Mucosa of rectum (tissue), 2 donors: ENCODE results near the gene PDE6C.

Source experiments
- H3K27ac ChIP-seq, 2 donors: one replicate each; pipeline ENCODE4 v1.7.0; 2013; ENCODE audit warnings: inconsistent platforms in 2 of 2, low read depth in 2 of 2, low read length in 2 of 2
- H3K27me3 ChIP-seq, 2 donors: one replicate each; pipeline ENCODE4 v1.7.0; 2013; ENCODE audit warnings: low read length in 2 of 2; ENCODE audit not compliant: control insufficient read depth in 2 of 2, insufficient read depth in 2 of 2
- H3K36me3 ChIP-seq, 2 donors: one replicate each; pipeline ENCODE4 v1.7.0; 2013; ENCODE audit warnings: low read length in 2 of 2; ENCODE audit not compliant: control insufficient read depth in 2 of 2, insufficient read depth in 2 of 2
- H3K4me1 ChIP-seq, 2 donors: one replicate each; pipeline ENCODE4 v1.7.0; 2013; ENCODE audit warnings: low read length in 2 of 2, mild to moderate bottlenecking in 1 of 2; ENCODE audit not compliant: control insufficient read depth in 2 of 2, insufficient read depth in 2 of 2
- H3K4me3 ChIP-seq, 2 donors: one replicate each; pipeline ENCODE4 v1.7.0; 2013; ENCODE audit warnings: low read length in 2 of 2
- H3K9ac ChIP-seq, 2 donors: one replicate each; pipeline ENCODE4 v1.7.0; 2013; ENCODE audit warnings: low read length in 2 of 2, low read depth in 1 of 2, mild to moderate bottlenecking in 1 of 2
- H3K9me3 ChIP-seq, 2 donors: one replicate each; pipeline ENCODE4 v1.7.0; 2013; ENCODE audit warnings: low read length in 2 of 2; ENCODE audit not compliant: control insufficient read depth in 2 of 2
- donor health status: healthy.
- donor health status: Normal muscosa, but diverticular disease.

Gene PDE6C

DNA sequence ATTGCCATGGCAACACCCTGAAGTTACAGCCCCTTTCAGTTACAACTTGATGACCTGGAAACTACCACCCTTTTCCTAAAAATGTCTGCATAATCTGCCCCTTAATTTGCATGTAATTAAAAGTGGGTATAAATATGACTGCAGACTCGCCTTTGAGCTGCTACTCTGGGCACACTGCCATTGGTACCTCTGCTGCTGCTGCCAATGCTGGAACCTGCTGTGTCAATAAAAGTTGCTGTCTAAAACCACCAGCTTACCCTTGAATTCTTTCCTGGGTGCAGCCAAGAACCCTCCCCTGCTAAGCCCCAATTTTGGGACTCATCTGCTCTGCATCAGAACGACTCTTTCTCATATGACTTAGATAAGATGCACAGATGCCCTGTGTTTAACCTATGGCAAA lies 100.3 kb downstream of the PDE6C start:
- Histone ChIP-seq H3K27me3 (no peaks in the 10 kb centered on the region), H3K36me3 (no peaks in the 10 kb centered on the region), H3K4me3 (no peak overlapping the region), H3K9ac (no peak overlapping the region), H3K4me1 (no peaks in the 10 kb centered on the region), H3K9me3 (no peaks in the 10 kb centered on the region), H3K27ac (no peak overlapping the region)

DNA sequence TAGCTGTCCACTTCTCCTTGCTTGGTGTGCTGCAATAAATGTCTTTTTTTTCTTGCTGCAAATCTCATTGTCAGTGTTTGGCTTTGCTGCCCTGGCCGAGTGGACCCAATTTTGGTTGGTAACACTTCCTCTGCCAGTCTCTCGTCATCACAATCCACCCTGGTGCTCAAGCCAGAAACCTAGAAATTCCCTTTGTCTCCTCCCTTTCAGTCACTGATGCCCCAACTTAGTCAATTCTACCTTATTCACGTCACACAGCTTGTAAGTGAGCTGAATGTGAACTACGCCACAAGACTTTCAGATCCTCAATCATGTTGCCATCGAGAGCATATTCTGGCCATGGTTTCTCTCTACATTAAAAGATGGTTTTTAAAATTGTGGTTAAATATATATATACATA lies 103.0 kb downstream of the PDE6C start:
- Histone ChIP-seq H3K27ac (no peak overlapping the region), H3K36me3 (no peaks in the 10 kb centered on the region), H3K9ac (no peak overlapping the region), H3K4me3 (no peak overlapping the region), H3K27me3 (no peaks in the 10 kb centered on the region), H3K4me1 (no peaks in the 10 kb centered on the region), H3K9me3 (no peaks in the 10 kb centered on the region)
